K562 (cell line): ENCODE results near the gene MVK.
"Not testable (repeated sequence)": the region's sequence is repeated elsewhere in the genome, so short reads cannot be mapped to it uniquely, and the experiment has no call there.

ENCODE experiments used
- BRCA1 ChIP-seq, 2 experiments: fragments of 450-650 bp in 1 of 2; sonication (generic) in 1 of 2; formaldehyde crosslinking in 1 of 2; IDR thresholded peaks; 2 replicates each; pipeline versions ENCODE4 v1.5.0 to v1.6.1; 2017 to 2020; ENCODE audit warnings: mild to moderate bottlenecking in 1 of 2, missing genetic modification reagents in 1 of 2
- CTCF ChIP-seq, 3 experiments: IDR thresholded peaks in 2 of 3; conservative IDR thresholded peaks in 1 of 3; 2 replicates each; pipeline ENCODE4 v1.5.1; 2011 to 2012; ENCODE audit warnings: low read length in 3 of 3, mild to moderate bottlenecking in 3 of 3, control low read depth in 2 of 3, improper control_type of control experiment in 1 of 3, inconsistent platforms in 1 of 3, low read depth in 1 of 3, mixed read lengths in 1 of 3, moderate library complexity in 1 of 3; ENCODE audit not compliant: insufficient read depth in 2 of 3
- DLX4 ChIP-seq: fragments of 250-450 bp; sonication (Bioruptor Pico); IDR thresholded peaks from 2 replicates; pipeline ENCODE4 v1.6.1; 2021; ENCODE audit warnings: mild to moderate bottlenecking
- FOXP1 ChIP-seq: sonication (generic); formaldehyde crosslinking; IDR thresholded peaks from 2 replicates; pipeline ENCODE4 v1.8.0; 2022; ENCODE audit warnings: mild to moderate bottlenecking, missing genetic modification reagents
- MXD1 ChIP-seq: fragments of 250-450 bp; sonication (Bioruptor Pico); IDR thresholded peaks from 2 replicates; pipeline ENCODE4 v1.8.0; 2021; ENCODE audit warnings: borderline replicate concordance, mild to moderate bottlenecking, moderate library complexity; ENCODE audit not compliant: poor library complexity, severe bottlenecking
- RFX5 ChIP-seq: IDR thresholded peaks from 2 replicates; pipeline ENCODE4 v1.6.1; 2011; ENCODE audit warnings: low read depth, mild to moderate bottlenecking, improper control_type of control experiment, low read length
- TARDBP ChIP-seq: fragments of 450-650 bp; IDR thresholded peaks from 2 replicates; pipeline ENCODE4 v1.6.1; 2016
- ZBTB11 ChIP-seq, 3 experiments: fragments of 200-800 bp in 1 of 3; fragments of 250-450 bp in 1 of 3; fragments of 450-650 bp in 1 of 3; sonication (Bioruptor Pico) in 1 of 3; sonication (Bioruptor generic) in 1 of 3; formaldehyde crosslinking in 1 of 3; IDR thresholded peaks; 2 replicates each; pipeline versions ENCODE4 v1.6.1 to v1.8.0; 2016 to 2022; ENCODE audit warnings: mild to moderate bottlenecking in 2 of 3, missing genetic modification characterization in 2 of 3, missing compliant biosample characterization in 1 of 3, moderate library complexity in 1 of 3

DNA sequence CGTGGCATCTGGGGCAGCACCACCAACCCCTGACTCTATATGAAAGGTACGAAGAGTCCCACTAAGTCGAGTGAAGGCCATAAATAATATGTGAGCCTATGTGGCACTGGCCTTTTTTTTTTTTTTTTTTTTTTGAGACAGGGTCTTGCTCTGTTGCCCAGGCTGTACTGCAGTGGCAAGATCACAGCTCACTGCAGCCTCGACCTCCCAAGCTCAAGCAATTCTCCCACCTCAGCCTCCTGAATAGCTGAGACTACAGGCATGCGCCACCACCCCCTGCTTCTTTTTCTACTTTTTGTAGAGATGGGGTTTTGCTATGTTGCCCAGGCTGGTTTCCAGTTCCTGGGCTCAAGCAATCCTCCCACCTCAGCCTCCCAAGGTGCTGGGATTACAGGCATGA lies 28.5 kb downstream of the MVK start:
- not testable (repeated sequence) for TF ChIP-seq FOXP1 (CRISPR knock-in tag); CTCF (IDR thresholded peaks at IDR 0.05 in 2 of 3, conservative IDR thresholded peaks at IDR 0.05 in 1 of 3; ENCODE audit: insufficient read depth in 2 of 3, low read depth in 1 of 3, low read length in 3 of 3); RFX5; TARDBP; MXD1; ZBTB11 (CRISPR knock-in tag; IDR thresholded peaks at IDR 0.05); BRCA1 (IDR thresholded peaks at IDR 0.05); BRCA1 (CRISPR knock-in tag; IDR thresholded peaks at IDR 0.05); DLX4 (CRISPR knock-in tag)
